Smooth muscle cell (in vitro differentiated cells): ENCODE data around the gene DVL1. TPM values are rescaled to one million over a fixed set of nuclear protein-coding genes. Genes with fewer than 3 reads are reported as not detected.
A peak's percentile ranks its signal among the peaks of the same experiment; 100 is the strongest.

Source experiments
- DNase-seq: peaks from one replicate; lab custom pipeline; 2025; ENCODE audit not compliant: unreplicated experiment; lab: John Stamatoyannopoulos, UW
- H2AFZ ChIP-seq: fragments of 200-600 bp; sonication (generic); 2 replicates; pipeline ENCODE4 v1.6.0; 2016; ENCODE audit warnings: antibody characterized with exemption, low read depth, mild to moderate bottlenecking
- H3F3A ChIP-seq: fragments of 200-600 bp; sonication (generic); 2 replicates; pipeline ENCODE4 v1.6.0; 2017; ENCODE audit warnings: antibody characterized with exemption, low read depth
- H3K27ac ChIP-seq: fragments of 200-600 bp; sonication (generic); 2 replicates; pipeline ENCODE4 v1.5.1; 2016; ENCODE audit warnings: low read depth, mild to moderate bottlenecking
- H3K27me3 ChIP-seq: fragments of 200-600 bp; sonication (generic); 2 replicates; pipeline ENCODE4 v1.6.1; 2016; ENCODE audit warnings: low read depth, mild to moderate bottlenecking
- H3K36me3 ChIP-seq: fragments of 200-600 bp; sonication (generic); 2 replicates; pipeline ENCODE4 v1.5.1; 2016; ENCODE audit warnings: low read depth
- H3K4me1 ChIP-seq: fragments of 200-600 bp; sonication (generic); 2 replicates; pipeline ENCODE4 v1.5.1; 2016; ENCODE audit warnings: low read depth
- H3K4me2 ChIP-seq: fragments of 200-600 bp; sonication (generic); 2 replicates; pipeline ENCODE4 v1.6.0; 2016; ENCODE audit warnings: mild to moderate bottlenecking
- H3K4me3 ChIP-seq: fragments of 200-600 bp; sonication (generic); 2 replicates; pipeline ENCODE4 v1.5.1; 2016; ENCODE audit warnings: mild to moderate bottlenecking
- H3K79me2 ChIP-seq: fragments of 200-600 bp; sonication (generic); 2 replicates; pipeline ENCODE4 v1.6.0; 2016; ENCODE audit warnings: low read depth, mild to moderate bottlenecking
- H3K9ac ChIP-seq: fragments of 200-600 bp; sonication (generic); 2 replicates; pipeline ENCODE4 v1.6.0; 2016; ENCODE audit warnings: low read depth
- H3K9me3 ChIP-seq: fragments of 200-600 bp; sonication (generic); replicated peaks from 2 replicates; pipeline ENCODE4 v1.5.1; 2016; ENCODE audit warnings: low read depth
- H4K20me1 ChIP-seq: fragments of 200-600 bp; sonication (generic); 2 replicates; pipeline ENCODE4 v1.6.0; 2016; ENCODE audit warnings: low read depth
- WGBS: methylation state at CpG from one replicate; pipeline ENCODE4 v1.1.7; 2016; ENCODE audit warnings: low lambda C conversion rate; 5-methylcytosine and 5-hydroxymethylcytosine counted together
- polyA plus RNA-seq: library from polyadenylated mRNA; unstranded; fragments of >200 nt; fragmentation: Nextera tagmentation; extraction: Ambion mirVana; gene quantifications from 2 replicates; pipeline ENCODE4 v1.2.1, GENCODE V29; 2016
- total RNA-seq: library from RNA; depleted of rRNA; stranded (reverse); fragments of >200 nt; gene quantifications from 2 replicates; pipeline ENCODE4 v1.2.3, GENCODE V29; 2014
- TF ChIP-seq, protein P1 (sequence below): fragments of 200-600 bp; sonication (generic); IDR thresholded peaks from 2 replicates; pipeline ENCODE4 v1.5.1; 2017; ENCODE audit warnings: borderline replicate concordance, mild to moderate bottlenecking, antibody characterized with exemption; ENCODE audit not compliant: insufficient read depth, poor library complexity, severe bottlenecking

DVL1 gene
- total and polyA plus RNA-seq, 2 experiments from 2014 or later, result 28.5 to 28.7 TPM

DNA sequence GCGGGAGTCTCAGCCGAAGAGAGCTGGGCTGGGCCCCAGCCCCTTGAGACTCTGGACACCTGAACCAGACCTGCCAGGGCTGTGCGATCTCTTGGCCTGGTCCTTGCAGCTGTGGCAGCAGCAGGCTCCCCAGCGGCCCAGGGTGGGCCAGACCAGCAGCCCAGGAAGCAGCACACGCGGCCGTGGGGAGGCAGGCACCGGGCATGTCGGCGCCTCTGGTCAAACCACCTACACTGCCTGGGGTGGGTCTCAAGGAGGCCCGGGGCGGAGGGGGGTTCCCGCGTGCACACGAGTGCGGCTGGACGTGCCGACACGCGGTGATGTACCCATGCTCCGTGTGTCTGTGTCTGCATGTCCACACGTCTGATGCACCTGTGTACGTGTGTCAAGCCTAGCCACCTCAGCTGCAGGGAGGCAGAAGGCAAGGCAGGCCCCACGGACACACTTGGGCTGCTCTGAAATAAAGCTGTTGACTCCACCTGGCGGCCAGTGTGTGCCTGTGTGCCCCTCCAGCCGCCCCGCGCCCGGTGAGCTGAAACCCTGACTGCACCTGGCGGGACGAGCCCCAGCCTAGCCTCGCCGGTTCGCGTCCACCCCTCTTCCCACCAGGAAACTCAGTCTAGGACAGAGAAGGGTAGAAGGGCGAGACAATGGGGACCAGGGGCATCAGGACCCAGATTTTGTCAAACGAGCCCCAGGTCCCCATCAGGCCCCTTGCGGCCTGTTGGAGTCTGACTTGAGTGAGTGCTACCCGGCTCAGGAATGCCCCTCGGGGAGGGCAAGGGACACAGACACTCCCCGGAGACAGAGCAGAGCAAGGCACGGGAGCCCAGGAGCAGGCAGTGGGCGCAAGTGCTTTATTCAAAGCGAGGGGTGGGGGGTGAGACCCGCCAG is 57.4 kb downstream of the DVL1 start:
- TF ChIP-seq, protein P1, sequence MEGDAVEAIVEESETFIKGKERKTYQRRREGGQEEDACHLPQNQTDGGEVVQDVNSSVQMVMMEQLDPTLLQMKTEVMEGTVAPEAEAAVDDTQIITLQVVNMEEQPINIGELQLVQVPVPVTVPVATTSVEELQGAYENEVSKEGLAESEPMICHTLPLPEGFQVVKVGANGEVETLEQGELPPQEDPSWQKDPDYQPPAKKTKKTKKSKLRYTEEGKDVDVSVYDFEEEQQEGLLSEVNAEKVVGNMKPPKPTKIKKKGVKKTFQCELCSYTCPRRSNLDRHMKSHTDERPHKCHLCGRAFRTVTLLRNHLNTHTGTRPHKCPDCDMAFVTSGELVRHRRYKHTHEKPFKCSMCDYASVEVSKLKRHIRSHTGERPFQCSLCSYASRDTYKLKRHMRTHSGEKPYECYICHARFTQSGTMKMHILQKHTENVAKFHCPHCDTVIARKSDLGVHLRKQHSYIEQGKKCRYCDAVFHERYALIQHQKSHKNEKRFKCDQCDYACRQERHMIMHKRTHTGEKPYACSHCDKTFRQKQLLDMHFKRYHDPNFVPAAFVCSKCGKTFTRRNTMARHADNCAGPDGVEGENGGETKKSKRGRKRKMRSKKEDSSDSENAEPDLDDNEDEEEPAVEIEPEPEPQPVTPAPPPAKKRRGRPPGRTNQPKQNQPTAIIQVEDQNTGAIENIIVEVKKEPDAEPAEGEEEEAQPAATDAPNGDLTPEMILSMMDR, result peak; percentile 51
- no peaks in the 10 kb centered on the region for H3K79me2 ChIP-seq
- H3F3A ChIP-seq, result no peaks in the 10 kb centered on the region
- no peaks in the 10 kb centered on the region for H3K36me3 ChIP-seq
- H3K4me1 ChIP-seq, result no peaks in the 10 kb centered on the region
- no peak overlapping the region for H3K4me2 ChIP-seq
- H3K9me3 ChIP-seq, result no peaks in the 10 kb centered on the region
- H3K27ac ChIP-seq, result no peak overlapping the region
- peaks cover 6% of the 10 kb centered on the region for H4K20me1 ChIP-seq
- 60% methylated on average over 44 of the region's 45 CpGs for WGBS
- H3K4me3 ChIP-seq, result no peak overlapping the region
- no peak overlapping the region for H2AFZ ChIP-seq
- DNase-seq, result no peak
- no peaks in the 10 kb centered on the region for H3K27me3 ChIP-seq
- H3K9ac ChIP-seq, result no peak overlapping the region

DNA sequence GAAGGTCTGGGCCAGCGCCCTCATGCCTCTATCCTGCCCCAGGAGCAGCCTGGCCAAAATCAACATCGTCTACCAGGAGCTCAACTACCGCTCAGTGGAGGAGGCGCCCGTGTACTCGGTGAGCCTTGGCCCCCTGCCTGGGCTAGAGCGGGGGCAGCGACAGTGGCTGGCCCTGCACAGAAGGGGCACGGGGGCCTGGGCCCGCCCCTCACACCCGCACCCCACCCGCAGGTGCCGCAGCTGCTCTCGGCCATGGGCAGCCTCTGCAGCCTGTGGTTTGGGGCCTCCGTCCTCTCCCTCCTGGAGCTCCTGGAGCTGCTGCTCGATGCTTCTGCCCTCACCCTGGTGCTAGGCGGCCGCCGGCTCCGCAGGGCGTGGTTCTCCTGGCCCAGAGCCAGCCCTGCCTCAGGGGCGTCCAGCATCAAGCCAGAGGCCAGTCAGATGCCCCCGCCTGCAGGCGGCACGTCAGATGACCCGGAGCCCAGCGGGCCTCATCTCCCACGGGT is 58.1 kb downstream of the DVL1 start:
- no peak overlapping the region for H3K4me2 ChIP-seq
- no peak overlapping the region for H3K27ac ChIP-seq
- no peaks in the 10 kb centered on the region for H3F3A ChIP-seq
- no peaks in the 10 kb centered on the region for H3K4me1 ChIP-seq
- no peaks in the 10 kb centered on the region for H3K79me2 ChIP-seq
- no peak overlapping the region for H3K4me3 ChIP-seq
- no peaks in the 10 kb centered on the region for H3K36me3 ChIP-seq
- H3K9me3 ChIP-seq, result no peaks in the 10 kb centered on the region
- 86% methylated on average over 25 of the region's 28 CpGs for whole genome bisulfite sequencing
- no peaks in the 10 kb centered on the region for H3K27me3 ChIP-seq
- H2AFZ ChIP-seq, result no peak overlapping the region
- DNase-seq, result no peak
- no peak overlapping the region for H3K9ac ChIP-seq
- peaks cover 6% of the 10 kb centered on the region for H4K20me1 ChIP-seq
- TF ChIP-seq, protein P1, result no peak

DNA sequence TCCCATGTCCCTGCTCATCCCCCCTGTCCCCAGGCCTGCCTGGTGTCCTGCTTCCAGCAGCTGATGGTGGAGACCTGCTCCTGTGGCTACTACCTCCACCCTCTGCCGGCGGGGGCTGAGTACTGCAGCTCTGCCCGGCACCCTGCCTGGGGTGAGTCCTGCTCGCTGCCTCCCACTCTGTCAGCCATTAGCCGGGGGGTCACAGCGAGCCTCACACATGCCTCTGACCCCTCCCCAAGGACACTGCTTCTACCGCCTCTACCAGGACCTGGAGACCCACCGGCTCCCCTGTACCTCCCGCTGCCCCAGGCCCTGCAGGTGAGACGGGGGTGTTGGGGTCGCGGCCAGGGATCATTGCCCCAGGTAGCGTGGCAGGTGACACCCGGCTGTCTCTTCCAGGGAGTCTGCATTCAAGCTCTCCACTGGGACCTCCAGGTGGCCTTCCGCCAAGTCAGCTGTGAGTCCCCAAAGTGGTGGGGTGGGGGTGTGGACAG is 58.9 kb downstream of the DVL1 start:
- Histone ChIP-seq H3F3A (no peaks in the 10 kb centered on the region), H3K4me3 (no peak overlapping the region), H3K4me2 (no peak overlapping the region), H4K20me1 (peaks cover 6% of the 10 kb centered on the region), H3K9me3 (no peaks in the 10 kb centered on the region), H3K27ac (no peak overlapping the region), H2AFZ (no peak overlapping the region), H3K4me1 (no peaks in the 10 kb centered on the region), H3K9ac (no peak overlapping the region), H3K36me3 (no peaks in the 10 kb centered on the region), H3K27me3 (no peaks in the 10 kb centered on the region), H3K79me2 (no peaks in the 10 kb centered on the region)
- 59% methylated on average over 15 of the region's 15 CpGs for WGBS
- TF ChIP-seq, protein P1, result peak; percentile 52
- peak; percentile 11 for DNase-seq
